ENCODE measurements around the gene FBRSL1. TPM values are rescaled to one million over a fixed set of nuclear protein-coding genes. Genes with fewer than 3 reads are reported as not detected.

The FBRSL1 gene
- total and polyA plus RNA-seq, 2 of the 8 experiments (the other 6 are each of a cell fraction or from before 2014, with no cell fraction given): 18.4 to 109 TPM

- H2BK12ac ChIP-seq (ENCODE audit: low read depth, low read length): no peak overlapping the region
- no peak overlapping the region for H2BK15ac ChIP-seq (ENCODE audit: low read length)
- no peak overlapping the region for H3K27ac ChIP-seq (ENCODE audit: low read depth, low read length)
- H3K36me3 ChIP-seq (ENCODE audit: control insufficient read depth in 2 of 4, insufficient read depth in 4 of 4, low read length in 3 of 4): no peaks in the 10 kb centered on the region
- no peaks in the 10 kb centered on the region for H3K79me1 ChIP-seq (ENCODE audit: low read depth, low read length)
- no peak overlapping the region for H3K56ac ChIP-seq (replicated peaks; ENCODE audit: insufficient read length, low read depth, low read length)
- H4K20me1 ChIP-seq (replicated peaks in 1 of 2; ENCODE audit: control insufficient read depth in 1 of 2, insufficient read depth in 2 of 2, low read length in 2 of 2): no peaks in the 10 kb centered on the region
- H2BK20ac ChIP-seq (ENCODE audit: low read length): no peak overlapping the region
- peaks cover 1 to 44% (median 26%) of the 10 kb centered on the region in 4 experiments for H3K27me3 ChIP-seq (replicated peaks in 1 of 4; ENCODE audit: control insufficient read depth in 3 of 4, extremely low read depth in 1 of 4, insufficient read depth in 3 of 4, low read length in 3 of 4)
- H3K4me2 ChIP-seq (ENCODE audit: insufficient read depth in 1 of 2, low read depth in 2 of 2, low read length in 2 of 2): no peak overlapping the region
- no peak overlapping the region for H2AK5ac ChIP-seq (ENCODE audit: low read depth, low read length)
- 89% methylated on average over 14 of the region's 16 CpGs; no CpG with 5 or more reads in 1 of the 2 experiments for WGBS, 2 experiments (ENCODE audit: extremely low coverage in 1 of 2, insufficient coverage in 1 of 2, insufficient read length in 1 of 2, insufficient replicate concordance in 2 of 2, low coverage in 1 of 2, low lambda C conversion rate in 2 of 2, missing lambda C conversion rate in 1 of 2)
- H2BK5ac ChIP-seq (ENCODE audit: low read depth, low read length): no peak overlapping the region
- H4K91ac ChIP-seq (replicated peaks; ENCODE audit: insufficient read length, low read length): no peak overlapping the region
- DNase-seq (ENCODE audit: low read depth in 1 of 2, low spot score in 2 of 2) (no peak), FAIRE-seq (no peak)
- H2AFZ ChIP-seq (ENCODE audit: low read length): no peak overlapping the region
- no peak overlapping the region for H3K4me3 ChIP-seq (ENCODE audit: extremely low read depth in 1 of 4, insufficient read depth in 2 of 4, low read depth in 3 of 4, low read length in 4 of 4)
- no peak overlapping the region for H2BK120ac ChIP-seq (replicated peaks; ENCODE audit: low read depth, low read length)
- no peak overlapping the region for H3K14ac ChIP-seq (ENCODE audit: insufficient read length)
- H3K18ac ChIP-seq (ENCODE audit: extremely low read depth, low read length): no peak overlapping the region
- no peaks in the 10 kb centered on the region for H3K79me2 ChIP-seq (ENCODE audit: control insufficient read depth in 1 of 2, insufficient read depth in 2 of 2, low read length in 2 of 2)
- ChIA-PET CTCF (ENCODE audit: partially characterized antibody) (no interaction called here), POLR2A (ENCODE audit: partially characterized antibody) (no interaction called here)
- H3K23ac ChIP-seq (ENCODE audit: insufficient read length): no peak overlapping the region
- no peaks in the 10 kb centered on the region for H3K23me2 ChIP-seq (ENCODE audit: low read depth, low read length)
- no peak overlapping the region for H3K9ac ChIP-seq (replicated peaks in 1 of 4; ENCODE audit: extremely low read depth in 1 of 4, low read depth in 3 of 4, low read length in 3 of 4)
- no peak overlapping the region for H4K5ac ChIP-seq (ENCODE audit: insufficient read length, low read depth, low read length)
- H4K8ac ChIP-seq (ENCODE audit: extremely low read depth, insufficient read depth, low read length): no peak overlapping the region; the same call in 1 of the 2 replicates
- H3K9me3 ChIP-seq (ENCODE audit: insufficient read depth in 2 of 2, low read depth in 1 of 2, low read length in 1 of 2): peaks cover 0 to 13% of the 10 kb centered on the region in 2 experiments; a peak in 2 of 4 replicates
- no peak overlapping the region for H3K4ac ChIP-seq (replicated peaks; ENCODE audit: insufficient read length, low read depth, low read length)
- peaks cover 0 to 3% (median 0%) of the 10 kb centered on the region in 4 experiments; a peak in 1 of 7 replicates for H3K4me1 ChIP-seq (replicated peaks in 1 of 4; ENCODE audit: control insufficient read depth in 3 of 4, insufficient read depth in 4 of 4, low read length in 3 of 4)
- no peak for TF ChIP-seq BCL11A (IDR thresholded peaks at IDR 0.05; ENCODE audit: low read depth in 2 of 2, low read length in 2 of 2)
- no peak for TF ChIP-seq TAF1 (IDR thresholded peaks at IDR 0.05; ENCODE audit: low read depth, low read length)
- TF ChIP-seq RFX5 (IDR thresholded peaks at IDR 0.05; ENCODE audit: borderline replicate concordance, low read depth, low read length): no peak
Measured at GRCh38 chr12:132471858-132472255, 18.1 kb upstream of the FBRSL1 start.
